H9 (cell line): ENCODE measurements around the gene RIMBP2. TPM values are rescaled to one million over a fixed set of nuclear protein-coding genes. Genes with fewer than 3 reads are reported as not detected.

ENCODE experiments used
- DNase-seq: peaks from one replicate; pipeline ENCODE4 v3.0.0-alpha.2; 2017
- H2AFZ ChIP-seq: one replicate; pipeline ENCODE4 v1.6.1; 2013; ENCODE audit warnings: mild to moderate bottlenecking, low read length, control low read depth, moderate library complexity
- H2AK5ac ChIP-seq: 2 replicates; pipeline ENCODE4 v1.6.1; 2013; ENCODE audit warnings: low read length, control low read depth, mixed read lengths; ENCODE audit not compliant: insufficient read length
- H2BK120ac ChIP-seq: one replicate; pipeline ENCODE4 v1.6.1; 2013; ENCODE audit warnings: low read depth, mild to moderate bottlenecking, low read length, control low read depth, inconsistent platforms; ENCODE audit not compliant: poor library complexity, severe bottlenecking
- H2BK12ac ChIP-seq: 2 replicates; pipeline ENCODE4 v1.6.1; 2013; ENCODE audit warnings: low read length, control low read depth, mixed read lengths, low read depth; ENCODE audit not compliant: insufficient read length
- H2BK15ac ChIP-seq: 2 replicates; pipeline ENCODE4 v1.6.1; 2013; ENCODE audit warnings: low read depth, low read length, control low read depth
- H2BK20ac ChIP-seq: one replicate; pipeline ENCODE4 v1.6.1; 2013; ENCODE audit warnings: low read depth, mild to moderate bottlenecking, low read length, control low read depth, inconsistent platforms; ENCODE audit not compliant: poor library complexity, severe bottlenecking
- H2BK5ac ChIP-seq: 2 replicates; pipeline ENCODE4 v1.6.1; 2013; ENCODE audit warnings: low read length, control low read depth, mixed read lengths; ENCODE audit not compliant: insufficient read length
- H3K14ac ChIP-seq: 2 replicates; pipeline ENCODE4 v1.6.1; 2013; ENCODE audit warnings: low read length, control low read depth; ENCODE audit not compliant: insufficient read depth
- H3K18ac ChIP-seq: 2 replicates; pipeline ENCODE4 v1.6.1; 2013; ENCODE audit warnings: low read depth, mild to moderate bottlenecking, mixed read lengths, low read length, control low read depth; ENCODE audit not compliant: insufficient read length
- H3K23ac ChIP-seq: 2 replicates; pipeline ENCODE4 v1.6.1; 2013; ENCODE audit warnings: low read length, control low read depth, mixed read lengths, low read depth; ENCODE audit not compliant: insufficient read length
- H3K23me2 ChIP-seq: 2 replicates; pipeline ENCODE4 v1.6.1; 2013; ENCODE audit warnings: low read depth, mild to moderate bottlenecking, mixed read lengths, low read length, control low read depth; ENCODE audit not compliant: insufficient read length, poor library complexity, severe bottlenecking
- H3K27ac ChIP-seq: 2 replicates; pipeline ENCODE4 v1.5.1; 2013; ENCODE audit warnings: low read length, control low read depth, mixed read lengths, low read depth; ENCODE audit not compliant: insufficient read length
- H3K27me3 ChIP-seq: 2 replicates; pipeline ENCODE4 v1.6.1; 2013; ENCODE audit warnings: low read length, control low read depth, inconsistent platforms; ENCODE audit not compliant: insufficient read depth
- H3K4ac ChIP-seq: 2 replicates; pipeline ENCODE4 v1.6.1; 2013; ENCODE audit warnings: low read depth, mild to moderate bottlenecking, control low read depth, inconsistent platforms, low read length, moderate library complexity
- H3K4me1 ChIP-seq: 2 replicates; pipeline ENCODE4 v1.6.1; 2013; ENCODE audit warnings: low read length, control low read depth, inconsistent platforms; ENCODE audit not compliant: insufficient read depth
- H3K4me2 ChIP-seq: 2 replicates; pipeline ENCODE4 v1.6.1; 2013; ENCODE audit warnings: low read length, control low read depth, mixed read lengths; ENCODE audit not compliant: insufficient read length, insufficient read depth
- H3K56ac ChIP-seq: 2 replicates; pipeline ENCODE4 v1.6.1; 2013; ENCODE audit warnings: low read depth, mild to moderate bottlenecking, mixed read lengths, low read length, control low read depth; ENCODE audit not compliant: insufficient read length
- H3K79me1 ChIP-seq: 2 replicates; pipeline ENCODE4 v1.6.1; 2013; ENCODE audit warnings: low read depth, mild to moderate bottlenecking, moderate library complexity, low read length, control low read depth, inconsistent platforms; ENCODE audit not compliant: insufficient read depth, poor library complexity, severe bottlenecking
- H3K79me2 ChIP-seq: 2 replicates; pipeline ENCODE4 v1.6.1; 2013; ENCODE audit warnings: low read length, control low read depth, inconsistent platforms; ENCODE audit not compliant: insufficient read depth
- H3K9ac ChIP-seq: 2 replicates; pipeline ENCODE4 v1.6.1; 2013; ENCODE audit warnings: low read length, control low read depth, mixed read lengths; ENCODE audit not compliant: insufficient read length; ENCODE audit errors: extremely low read depth
- H3K9me3 ChIP-seq: one replicate; pipeline ENCODE4 v1.6.1; 2013; ENCODE audit warnings: low read depth, low read length, inconsistent platforms; ENCODE audit not compliant: control insufficient read depth
- H3T11ph ChIP-seq: one replicate; pipeline ENCODE4 v1.6.1; 2013; ENCODE audit warnings: mild to moderate bottlenecking, low read length, control low read depth, inconsistent platforms
- H4K20me1 ChIP-seq: one replicate; pipeline ENCODE4 v1.6.1; 2013; ENCODE audit not compliant: control insufficient read depth, insufficient read length, insufficient read depth
- H4K5ac ChIP-seq: 2 replicates; pipeline ENCODE4 v1.6.1; 2013; ENCODE audit warnings: low read depth, mild to moderate bottlenecking, mixed read lengths, low read length, control low read depth; ENCODE audit not compliant: insufficient read length
- H4K8ac ChIP-seq: replicated peaks from 2 replicates; pipeline ENCODE4 v1.6.1; 2013; ENCODE audit warnings: low read length, control low read depth, mixed read lengths, low read depth; ENCODE audit not compliant: insufficient read length
- H4K91ac ChIP-seq: 2 replicates; pipeline ENCODE4 v1.6.1; 2013; ENCODE audit warnings: low read depth, mild to moderate bottlenecking, moderate library complexity, mixed read lengths, low read length, control low read depth; ENCODE audit not compliant: insufficient read length
- H3K27ac Mint-ChIP-seq, 3 experiments: 2 replicates in 2 of 3; 3 replicates in 1 of 3; pipeline ENCODE4 v1.8.0; 2020 to 2021; ENCODE audit warnings: mixed read lengths in 3 of 3, mild to moderate bottlenecking in 1 of 3, moderate library complexity in 1 of 3
- H3K27me3 Mint-ChIP-seq: 2 replicates; pipeline ENCODE4 v1.8.0; 2021; ENCODE audit warnings: low read depth, mild to moderate bottlenecking, moderate library complexity, mixed read lengths
- H3K36me3 Mint-ChIP-seq, 3 experiments: 2 replicates in 2 of 3; 3 replicates in 1 of 3; pipeline ENCODE4 v1.8.0; 2020 to 2021; ENCODE audit warnings: low read depth in 3 of 3, mixed read lengths in 3 of 3; ENCODE audit not compliant: insufficient read depth in 1 of 3
- H3K4me1 Mint-ChIP-seq, 2 experiments: 2 replicates each; pipeline ENCODE4 v1.8.0; 2020; ENCODE audit warnings: mixed read lengths in 2 of 2
- H3K4me3 Mint-ChIP-seq, 2 experiments: 2 replicates in 1 of 2; 3 replicates in 1 of 2; pipeline ENCODE4 v1.8.0; 2020 to 2021; ENCODE audit warnings: mild to moderate bottlenecking in 2 of 2, mixed read lengths in 2 of 2, moderate library complexity in 1 of 2
- H3K9me3 Mint-ChIP-seq, 2 experiments: 2 replicates in 1 of 2; 3 replicates in 1 of 2; pipeline ENCODE4 v1.8.0; 2020; ENCODE audit warnings: mild to moderate bottlenecking in 2 of 2, mixed read lengths in 2 of 2, moderate library complexity in 1 of 2
- CTCF ChIP-seq: fragments of 200-600 bp; sonication (generic); conservative IDR thresholded peaks from 3 replicates; pipeline ENCODE4 v1.8.0; 2021; ENCODE audit warnings: antibody characterized with exemption, mild to moderate bottlenecking
- WGBS: extraction: QIAGEN DNeasy Blood & Tissue Kit; methylation state at CpG from one replicate; pipeline ENCODE4 v1.1.7; 2013; ENCODE audit warnings: missing lambda C conversion rate, low lambda C conversion rate, mixed read lengths; ENCODE audit not compliant: insufficient read length; ENCODE audit errors: extremely low coverage; 5-methylcytosine and 5-hydroxymethylcytosine counted together
- total RNA-seq: library from RNA; stranded (reverse); gene quantifications from 2 replicates; pipeline ENCODE4 v1.2.1, GENCODE V29; 2021

RIMBP2 gene
- total RNA-seq, 1 experiment from 2014 or later = 0.70 TPM

- Histone ChIP-seq H3K23me2 (no peaks in the 10 kb centered on the region), H4K91ac (no peak overlapping the region), H3T11ph (no peak overlapping the region), H3K27ac (no peak overlapping the region), H3K79me1 (no peaks in the 10 kb centered on the region), H2BK20ac (no peak overlapping the region), H4K5ac (no peak overlapping the region), H3K56ac (no peak overlapping the region), H3K9me3 (peaks cover 15% of the 10 kb centered on the region), H2BK15ac (no peak overlapping the region), H3K14ac (no peak overlapping the region), H2BK12ac (no peak overlapping the region), H3K23ac (no peak overlapping the region), H3K9ac (no peak overlapping the region), H3K18ac (no peak overlapping the region), H3K4ac (no peak overlapping the region), H4K20me1 (no peaks in the 10 kb centered on the region), H2BK5ac (no peak overlapping the region), H3K27me3 (no peaks in the 10 kb centered on the region), H3K4me1 (no peaks in the 10 kb centered on the region), H2AFZ (no peak overlapping the region), H3K79me2 (no peaks in the 10 kb centered on the region), H2BK120ac (no peak overlapping the region), H3K4me2 (no peak overlapping the region), H2AK5ac (no peak overlapping the region), H4K8ac (no peak overlapping the region)
- Mint-ChIP-seq H3K4me1 (0 out of 4 replicates have a peak, but pooled peaks cover 0 to 4% of the 10 kb centered on the region in 2 experiments), H3K36me3 (peaks cover 3 to 19% (median 10%) of the 10 kb centered on the region in 3 experiments; a peak in 6 of 7 replicates), H3K4me3 (no peak overlapping the region), H3K9me3 (peaks cover 38 to 39% of the 10 kb centered on the region in 2 experiments), H3K27me3 (peaks cover 23% of the 10 kb centered on the region), H3K27ac (no peak overlapping the region)
- TF ChIP-seq CTCF = no peak
- no peak for DNase-seq
- WGBS = no CpG with 5 or more reads among the region's 10 CpGs
These were observed 46.9 kb downstream of the RIMBP2 start for GRCh38 chr12:130669205-130669557.
